Adrenal gland (tissue), 12 donors: ENCODE data around the gene KCNJ18. TPM values are rescaled to one million over a fixed set of nuclear protein-coding genes. Genes with fewer than 3 reads are reported as not detected.

ENCODE experiments used
- DNase-seq, 7 donors: peaks; one replicate each; pipeline ENCODE4 v3.0.0-alpha.2; 2019 to 2020
- H3K27ac ChIP-seq, 5 donors: fragments of 200-600 bp; sonication (generic) in 4 of 5; 1 replicate in 3 of 5; 2 replicates in 2 of 5; pipeline versions ENCODE4 v1.5.1 to v1.8.0; 2016 to 2020; ENCODE audit warnings: mild to moderate bottlenecking in 1 of 5
- H3K27me3 ChIP-seq: fragments of 200-600 bp; 2 replicates; pipeline ENCODE4 v1.8.0; 2021
- H3K36me3 ChIP-seq, 2 donors: fragments of 200-600 bp; replicated peaks in 1 of 2; 1 replicate in 1 of 2; 2 replicates in 1 of 2; pipeline versions ENCODE4 v1.5.1 to v1.8.0; 2018 to 2022
- H3K4me1 ChIP-seq, 2 donors: fragments of 200-600 bp; replicated peaks in 1 of 2; 1 replicate in 1 of 2; 2 replicates in 1 of 2; pipeline versions ENCODE4 v1.5.1 to v1.8.0; 2018 to 2021
- H3K4me3 ChIP-seq, 4 donors: fragments of 200-600 bp; sonication (generic) in 3 of 4; one replicate each; pipeline ENCODE4 v1.5.1; 2016 to 2018
- H3K9me3 ChIP-seq, 3 donors: fragments of 200-600 bp; sonication (generic) in 1 of 3; replicated peaks in 1 of 3; 1 replicate in 2 of 3; 2 replicates in 1 of 3; pipeline versions ENCODE4 v1.5.1 to v1.8.0; 2016 to 2021
- POLR2A ChIP-seq, 2 donors: fragments of 450-650 bp; IDR thresholded peaks; one replicate each; pipeline ENCODE4 v1.6.1; 2017; ENCODE audit warnings: antibody characterized with exemption in 2 of 2, mild to moderate bottlenecking in 2 of 2, moderate library complexity in 1 of 2
- WGBS, 4 donors: extraction: QIAGEN DNeasy Blood & Tissue Kit in 2 of 4; methylation state at CpG; one replicate each; pipeline versions ENCODE4 v1.1.5 to v1.1.7; 2013 to 2017; 5-methylcytosine and 5-hydroxymethylcytosine counted together
- intact Hi-C, 2 donors: fragments of 100-400 bp; cut with DNase I; formaldehyde crosslinking; loops; one replicate each; pipeline versions ENCODE4 v1.14.1 to v1.15.0; 2022 to 2023
- polyA plus RNA-seq, 3 donors: library from polyadenylated mRNA; stranded (reverse); fragments of 200-250 nt in 2 of 3; fragments of 350-450 nt in 1 of 3; fragmentation: Illumina TruSeq in 1 of 3; extraction: RNeasy Lipid Tissue Mini Kit (QIAGEN cat#74804) in 1 of 3; gene quantifications; one replicate each; pipeline ENCODE4 v1.2.3, GENCODE V29; 2013 to 2014
- total RNA-seq, 9 donors: library from RNA; depleted of rRNA in 4 of 9; stranded (reverse); fragments of >200 nt in 4 of 9; fragments of 120-200 nt in 1 of 9; fragmentation: NEBNext Ultra II Directional in 1 of 9; extraction: Animal tissue kit (Norgen Biotek cat#: 25700) in 1 of 9; gene quantifications; one replicate each; pipeline versions ENCODE4 v1.1.0 to v1.2.4, GENCODE V29; 2013 to 2023
- TF ChIP-seq, protein P1 (sequence below), 6 experiments: fragments of 450-650 bp in 4 of 6; fragments of 200-600 bp in 2 of 6; sonication (generic) in 1 of 6; IDR thresholded peaks; 1 replicate in 5 of 6; 2 replicates in 1 of 6; pipeline versions ENCODE4 v1.5.1 to v1.8.0; 2016 to 2021; ENCODE audit warnings: antibody characterized with exemption in 6 of 6, mild to moderate bottlenecking in 2 of 6, moderate library complexity in 1 of 6
- donor health status: healthy with polysubstance abuse.
- donor health status: Bipolar disorder and iron deficiency.
- donor health status: DM: yes; HTN: yes; CAD: no.
- donor health status: DM: no; HTN: no; CAD: no.
- donor health status: DM: no; HTN: no; CAD: no.
- donor health status: DM: yes; HTN: yes; CAD: no.

KCNJ18 gene
- total and polyA plus RNA-seq, 12 donors = not detected

DNA sequence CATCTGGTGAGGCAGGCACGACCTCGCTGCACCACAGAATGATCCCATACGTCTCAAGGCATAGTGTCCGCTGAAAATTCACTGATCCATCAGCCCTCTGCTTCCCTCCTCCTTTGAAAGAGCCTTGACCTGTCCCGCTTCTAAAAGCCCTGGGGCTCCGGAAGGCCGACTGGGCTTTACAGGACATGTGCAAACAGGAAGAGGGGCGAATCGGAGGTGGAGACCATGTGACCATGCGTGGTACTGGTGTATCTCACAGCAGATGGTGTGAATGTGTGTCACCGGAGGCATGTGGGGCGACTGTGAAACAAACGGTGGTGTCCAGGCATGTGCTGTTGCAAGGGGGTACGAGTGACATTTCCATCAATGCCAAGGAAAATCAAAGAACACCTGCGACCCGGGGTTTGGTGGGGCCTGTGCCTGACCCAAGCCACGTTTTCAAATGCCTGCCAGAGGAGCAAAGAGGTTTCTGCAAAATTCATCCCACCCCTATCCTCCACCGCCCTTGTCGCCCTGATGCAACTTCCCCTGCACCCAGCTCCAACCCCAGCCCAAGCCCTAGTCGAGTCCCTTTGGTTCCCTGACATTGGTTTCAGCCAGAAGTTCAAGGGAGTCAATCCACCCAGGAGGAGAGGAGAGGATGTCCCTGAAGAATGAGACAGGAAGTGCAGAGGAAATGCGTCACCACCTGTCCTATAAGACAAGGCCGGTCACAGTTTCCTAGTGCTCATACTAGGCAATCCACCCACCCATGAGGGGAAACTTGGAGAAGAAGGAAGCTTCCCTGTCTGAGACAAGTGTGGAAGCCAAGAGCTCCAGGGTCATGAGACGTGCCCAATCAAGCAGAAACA lies 5.9 kb upstream of the KCNJ18 start:
- Histone ChIP-seq H3K27me3 (no peaks in the 10 kb centered on the region), H3K4me1 (no peaks in the 10 kb centered on the region), H3K27ac (no peak overlapping the region), H3K4me3 (no peak overlapping the region), H3K9me3 (no peaks in the 10 kb centered on the region), H3K36me3 (no peaks in the 10 kb centered on the region)
- TF ChIP-seq POLR2A (IDR thresholded peaks at IDR 0.05) = no peak
- TF ChIP-seq, protein P1, sequence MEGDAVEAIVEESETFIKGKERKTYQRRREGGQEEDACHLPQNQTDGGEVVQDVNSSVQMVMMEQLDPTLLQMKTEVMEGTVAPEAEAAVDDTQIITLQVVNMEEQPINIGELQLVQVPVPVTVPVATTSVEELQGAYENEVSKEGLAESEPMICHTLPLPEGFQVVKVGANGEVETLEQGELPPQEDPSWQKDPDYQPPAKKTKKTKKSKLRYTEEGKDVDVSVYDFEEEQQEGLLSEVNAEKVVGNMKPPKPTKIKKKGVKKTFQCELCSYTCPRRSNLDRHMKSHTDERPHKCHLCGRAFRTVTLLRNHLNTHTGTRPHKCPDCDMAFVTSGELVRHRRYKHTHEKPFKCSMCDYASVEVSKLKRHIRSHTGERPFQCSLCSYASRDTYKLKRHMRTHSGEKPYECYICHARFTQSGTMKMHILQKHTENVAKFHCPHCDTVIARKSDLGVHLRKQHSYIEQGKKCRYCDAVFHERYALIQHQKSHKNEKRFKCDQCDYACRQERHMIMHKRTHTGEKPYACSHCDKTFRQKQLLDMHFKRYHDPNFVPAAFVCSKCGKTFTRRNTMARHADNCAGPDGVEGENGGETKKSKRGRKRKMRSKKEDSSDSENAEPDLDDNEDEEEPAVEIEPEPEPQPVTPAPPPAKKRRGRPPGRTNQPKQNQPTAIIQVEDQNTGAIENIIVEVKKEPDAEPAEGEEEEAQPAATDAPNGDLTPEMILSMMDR (IDR thresholded peaks at IDR 0.05) = no peak
- no peak for DNase-seq
- 65 to 72% (median 70%) methylated on average over 22 to 23 of the region's 23 CpGs for WGBS, 4 donors
- intact Hi-C loops = loop anchor here in 1 of 2 donors (5.0 kb wide), 1 partner anchor 284 kb away; no protein-coding TSS in a partner anchor

DNA sequence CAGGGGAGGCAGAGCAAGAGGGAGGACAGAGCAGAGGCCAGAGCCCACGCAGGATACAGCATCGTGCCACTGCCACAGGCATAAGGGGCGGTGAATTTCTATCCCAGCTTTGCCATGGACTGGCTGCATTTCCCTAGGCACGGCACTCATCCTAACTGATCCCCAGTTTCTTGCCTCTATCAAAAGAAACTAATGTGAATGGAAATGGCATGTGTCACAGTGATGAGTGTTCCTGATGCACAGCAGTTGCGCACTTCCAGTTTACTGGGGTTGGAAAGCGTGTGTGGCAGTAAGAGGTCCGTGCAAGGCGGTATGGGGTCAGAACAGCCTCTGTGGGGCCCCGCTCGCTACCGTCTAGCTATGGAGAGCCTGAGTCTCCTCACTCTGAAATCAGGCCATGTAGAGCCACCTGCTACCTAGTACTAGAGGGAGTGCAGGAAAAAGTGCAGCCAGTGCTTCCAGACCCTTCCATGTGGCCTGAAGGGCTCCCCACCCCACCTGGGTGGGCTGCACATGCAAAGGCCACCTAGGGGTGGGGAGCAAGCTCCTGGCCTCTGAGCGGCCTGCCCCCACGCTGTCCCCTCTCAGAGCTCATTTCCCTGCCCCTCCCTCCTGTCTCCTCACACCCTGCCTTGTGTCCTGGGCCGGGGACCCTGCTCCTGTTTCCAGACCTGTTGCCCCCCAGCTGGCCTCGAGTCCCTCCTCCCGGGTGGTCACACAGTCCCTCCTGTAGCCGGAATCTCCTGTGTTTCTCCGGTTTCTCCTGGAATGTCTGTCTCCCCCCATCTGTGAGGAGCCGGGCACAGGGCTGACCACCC lies 5.0 kb upstream of the KCNJ18 start:
- DNase-seq = no peak
- Histone ChIP-seq H3K9me3 (no peaks in the 10 kb centered on the region), H3K4me1 (no peaks in the 10 kb centered on the region), H3K4me3 (no peak overlapping the region), H3K27ac (no peak overlapping the region), H3K27me3 (no peaks in the 10 kb centered on the region), H3K36me3 (no peaks in the 10 kb centered on the region)
- 71 to 79% (median 73%) methylated on average over 18 to 19 of the region's 19 CpGs for WGBS, 4 donors
- TF ChIP-seq POLR2A (IDR thresholded peaks at IDR 0.05) = no peak
- TF ChIP-seq, protein P1 (IDR thresholded peaks at IDR 0.05) = no peak
- intact Hi-C loops = loop anchor here in 1 of 2 donors (5.0 kb wide), 1 partner anchor 285 kb away; no protein-coding TSS in a partner anchor

DNA sequence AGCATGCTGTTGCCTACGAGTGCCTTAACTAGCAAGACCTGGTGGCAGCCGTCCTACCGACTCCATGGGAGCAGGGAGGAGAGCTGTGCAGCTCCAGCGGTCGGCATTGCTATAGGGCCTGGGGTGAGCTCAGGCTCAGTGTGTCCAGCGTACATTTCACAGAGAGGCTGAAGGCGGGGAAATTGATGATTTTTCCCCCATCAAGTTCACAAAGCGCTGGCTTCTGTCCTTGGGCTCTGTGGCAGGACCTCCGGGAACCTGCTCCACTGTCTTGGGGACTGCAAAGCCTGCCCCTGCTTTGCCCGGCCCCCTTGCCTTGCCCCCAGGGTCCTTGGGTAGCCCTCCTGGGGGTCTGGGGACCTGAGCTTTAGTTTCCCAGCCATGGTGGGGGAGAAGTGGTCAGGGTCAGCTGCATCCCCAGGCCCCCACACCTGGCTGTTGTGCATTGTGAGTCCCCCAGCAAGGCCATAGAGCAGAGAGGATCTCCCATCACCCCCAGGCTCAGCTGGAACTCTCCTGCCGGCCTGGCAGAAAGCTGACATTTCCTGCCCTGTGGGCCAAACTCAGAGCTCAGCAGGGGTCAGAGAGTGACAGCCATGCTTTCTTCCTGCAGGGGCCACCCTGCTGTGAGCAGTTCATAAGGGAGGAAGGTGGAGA lies 3.9 kb upstream of the KCNJ18 start:
- Histone ChIP-seq H3K27me3 (no peaks in the 10 kb centered on the region), H3K27ac (no peak overlapping the region), H3K9me3 (no peaks in the 10 kb centered on the region), H3K4me1 (no peaks in the 10 kb centered on the region), H3K4me3 (no peak overlapping the region), H3K36me3 (no peaks in the 10 kb centered on the region)
- no peak for DNase-seq
- intact Hi-C loops = loop anchor here in 1 of 2 donors (5.0 kb wide), 1 partner anchor 286 kb away; no protein-coding TSS in a partner anchor
- no peak for TF ChIP-seq POLR2A (IDR thresholded peaks at IDR 0.05)
- TF ChIP-seq, protein P1 (IDR thresholded peaks at IDR 0.05) = no peak
- WGBS, 4 donors = 72 to 80% (median 76%) methylated on average over 9 to 11 of the region's 11 CpGs
